Stomach (tissue), 4 donors: ENCODE measurements around the gene FBXO3.

Experiments used
- POLR2A ChIP-seq, 4 donors: fragments of 450-650 bp; IDR thresholded peaks; one replicate each; pipeline ENCODE4 v1.6.1; 2016; ENCODE audit warnings: antibody characterized with exemption in 4 of 4, control low read depth in 2 of 4, mild to moderate bottlenecking in 1 of 4, moderate library complexity in 1 of 4
- POLR2AphosphoS5 ChIP-seq, 3 donors: sonication (generic); formaldehyde crosslinking; IDR thresholded peaks; one replicate each; pipeline ENCODE4 v1.6.1; 2016; ENCODE audit warnings: antibody characterized with exemption in 3 of 3
- TF ChIP-seq, protein P1 (sequence below), 7 experiments: fragments of 450-650 bp in 4 of 7; fragments of 200-600 bp in 3 of 7; sonication (generic) in 3 of 7; IDR thresholded peaks; one replicate each; pipeline ENCODE4 v1.5.1; 2016 to 2019; ENCODE audit warnings: antibody characterized with exemption in 7 of 7, control low read depth in 2 of 7, mild to moderate bottlenecking in 1 of 7

DNA sequence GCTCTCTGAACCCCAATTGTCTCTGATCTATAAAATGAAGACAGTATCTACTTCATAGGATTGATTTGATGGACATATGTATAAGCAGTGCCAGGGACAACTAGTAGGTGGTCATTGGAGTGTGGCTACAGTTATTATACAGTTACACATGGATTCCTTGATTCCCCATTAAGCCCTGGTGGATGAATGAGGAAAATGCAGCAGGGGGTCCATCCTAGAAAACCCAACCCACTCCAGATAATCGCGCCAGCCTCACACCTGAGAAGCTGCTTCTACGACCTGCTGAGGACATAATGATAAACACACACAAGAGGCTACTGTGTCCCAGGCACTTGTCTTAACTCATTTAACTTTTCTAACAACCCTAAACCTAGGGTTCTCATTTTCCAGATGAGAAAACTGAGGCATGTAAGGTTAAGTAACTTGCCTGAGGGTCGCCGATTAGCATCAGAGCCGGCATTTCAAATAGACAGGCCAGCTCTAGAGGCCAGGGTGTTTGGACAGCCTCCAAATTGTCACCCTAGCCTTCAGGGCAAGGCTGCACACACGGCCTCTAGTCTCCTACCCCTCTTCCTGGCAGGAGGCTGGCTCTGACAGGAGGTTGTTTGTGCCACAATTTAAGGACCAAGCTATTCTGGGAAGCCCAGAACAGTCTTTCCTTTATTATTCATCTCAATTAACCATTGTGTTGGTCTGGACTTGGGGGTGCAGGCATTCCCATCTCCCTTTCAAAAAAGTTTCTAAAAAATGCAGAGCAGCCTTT lies 69.9 kb downstream of the FBXO3 start:
- TF ChIP-seq, protein P1, sequence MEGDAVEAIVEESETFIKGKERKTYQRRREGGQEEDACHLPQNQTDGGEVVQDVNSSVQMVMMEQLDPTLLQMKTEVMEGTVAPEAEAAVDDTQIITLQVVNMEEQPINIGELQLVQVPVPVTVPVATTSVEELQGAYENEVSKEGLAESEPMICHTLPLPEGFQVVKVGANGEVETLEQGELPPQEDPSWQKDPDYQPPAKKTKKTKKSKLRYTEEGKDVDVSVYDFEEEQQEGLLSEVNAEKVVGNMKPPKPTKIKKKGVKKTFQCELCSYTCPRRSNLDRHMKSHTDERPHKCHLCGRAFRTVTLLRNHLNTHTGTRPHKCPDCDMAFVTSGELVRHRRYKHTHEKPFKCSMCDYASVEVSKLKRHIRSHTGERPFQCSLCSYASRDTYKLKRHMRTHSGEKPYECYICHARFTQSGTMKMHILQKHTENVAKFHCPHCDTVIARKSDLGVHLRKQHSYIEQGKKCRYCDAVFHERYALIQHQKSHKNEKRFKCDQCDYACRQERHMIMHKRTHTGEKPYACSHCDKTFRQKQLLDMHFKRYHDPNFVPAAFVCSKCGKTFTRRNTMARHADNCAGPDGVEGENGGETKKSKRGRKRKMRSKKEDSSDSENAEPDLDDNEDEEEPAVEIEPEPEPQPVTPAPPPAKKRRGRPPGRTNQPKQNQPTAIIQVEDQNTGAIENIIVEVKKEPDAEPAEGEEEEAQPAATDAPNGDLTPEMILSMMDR (IDR thresholded peaks at IDR 0.05) = no peak
- no peak for TF ChIP-seq POLR2A (IDR thresholded peaks at IDR 0.05)
- TF ChIP-seq POLR2AphosphoS5 (IDR thresholded peaks at IDR 0.05) = no peak
